NOMO-1 treated with dmso at 0.1 percent for 144 hours (cell line): ENCODE data around the gene CBFA2T3.

Source experiments
- DNase-seq: peaks from one replicate; lab custom pipeline; 2025; ENCODE audit not compliant: unreplicated experiment; lab: John Stamatoyannopoulos, UW

Gene CBFA2T3

GRCh38 chr16:88911946-88912310, 65.1 kb downstream of the CBFA2T3 start:
- DNase-seq, result no peak

- no peak for DNase-seq
Measured at GRCh38 chr16:88911136-88911945, 65.7 kb downstream of the CBFA2T3 start.

- DNase-seq, result no peak
Measured at GRCh38 chr16:88910284-88911135, 66.5 kb downstream of the CBFA2T3 start.

- no peak for DNase-seq
Measured at GRCh38 chr16:88909431-88910210, 67.4 kb downstream of the CBFA2T3 start.

- no peak for DNase-seq
Measured at GRCh38 chr16:88908307-88908706, 68.7 kb downstream of the CBFA2T3 start.

GRCh38 chr16:88907768-88908167, 69.2 kb downstream of the CBFA2T3 start:
- no peak for DNase-seq

GRCh38 chr16:88906535-88907105, 70.4 kb downstream of the CBFA2T3 start:
- DNase-seq, result no peak

- no peak for DNase-seq
Measured at GRCh38 chr16:88906020-88906419, 71.0 kb downstream of the CBFA2T3 start.

- DNase-seq, result no peak
Measured at GRCh38 chr16:88905563-88905962, 71.4 kb downstream of the CBFA2T3 start.

- no peak for DNase-seq
Measured at GRCh38 chr16:88904676-88905365, 72.2 kb downstream of the CBFA2T3 start.

- DNase-seq, result no peak
Measured at GRCh38 chr16:88903267-88903666, 73.7 kb downstream of the CBFA2T3 start.

- no peak for DNase-seq
Measured at GRCh38 chr16:88902744-88903143, 74.3 kb downstream of the CBFA2T3 start.

GRCh38 chr16:88901718-88902337, 75.2 kb downstream of the CBFA2T3 start:
- DNase-seq, result no peak

GRCh38 chr16:88900662-88901052, 76.3 kb downstream of the CBFA2T3 start:
- no peak for DNase-seq

- DNase-seq, result no peak
Measured at GRCh38 chr16:88899901-88900661, 76.9 kb downstream of the CBFA2T3 start.

GRCh38 chr16:88897696-88898425, 79.1 kb downstream of the CBFA2T3 start:
- no peak for DNase-seq

- DNase-seq, result no peak
Measured at GRCh38 chr16:88896238-88897070, 80.6 kb downstream of the CBFA2T3 start.

- DNase-seq, result no peak
Measured at GRCh38 chr16:88895335-88895734, 81.7 kb downstream of the CBFA2T3 start.
